IPS-20b (cell line): ENCODE results near the gene ZNF397.
"Not testable (repeated sequence)": the region's sequence is repeated elsewhere in the genome, so short reads cannot be mapped to it uniquely, and the experiment has no call there.

Source experiments
- H3K27ac ChIP-seq: one replicate; pipeline ENCODE4 v1.5.1; 2013; ENCODE audit warnings: low read length
- H3K27me3 ChIP-seq: 2 replicates; pipeline ENCODE4 v1.6.1; 2013; ENCODE audit warnings: mild to moderate bottlenecking, low read length, inconsistent platforms; ENCODE audit not compliant: insufficient read depth
- H3K36me3 ChIP-seq: 2 replicates; pipeline ENCODE4 v1.6.1; 2013; ENCODE audit warnings: low read depth, mild to moderate bottlenecking, inconsistent platforms, low read length, moderate library complexity; ENCODE audit not compliant: insufficient read depth
- H3K4me1 ChIP-seq: 2 replicates; pipeline ENCODE4 v1.6.1; 2013; ENCODE audit warnings: mild to moderate bottlenecking, control low read depth, inconsistent platforms, low read length, moderate library complexity; ENCODE audit not compliant: insufficient read depth
- H3K4me3 ChIP-seq: 2 replicates; pipeline ENCODE4 v1.5.1; 2013; ENCODE audit warnings: mild to moderate bottlenecking, low read length, inconsistent platforms
- H3K9ac ChIP-seq: 2 replicates; pipeline ENCODE4 v1.6.1; 2013; ENCODE audit warnings: low read depth, mild to moderate bottlenecking, inconsistent platforms, low read length, moderate library complexity
- H3K9me3 ChIP-seq: 2 replicates; pipeline ENCODE4 v1.6.1; 2013; ENCODE audit warnings: mild to moderate bottlenecking, low read depth, low read length, inconsistent platforms; ENCODE audit not compliant: insufficient read depth

The ZNF397 gene

DNA sequence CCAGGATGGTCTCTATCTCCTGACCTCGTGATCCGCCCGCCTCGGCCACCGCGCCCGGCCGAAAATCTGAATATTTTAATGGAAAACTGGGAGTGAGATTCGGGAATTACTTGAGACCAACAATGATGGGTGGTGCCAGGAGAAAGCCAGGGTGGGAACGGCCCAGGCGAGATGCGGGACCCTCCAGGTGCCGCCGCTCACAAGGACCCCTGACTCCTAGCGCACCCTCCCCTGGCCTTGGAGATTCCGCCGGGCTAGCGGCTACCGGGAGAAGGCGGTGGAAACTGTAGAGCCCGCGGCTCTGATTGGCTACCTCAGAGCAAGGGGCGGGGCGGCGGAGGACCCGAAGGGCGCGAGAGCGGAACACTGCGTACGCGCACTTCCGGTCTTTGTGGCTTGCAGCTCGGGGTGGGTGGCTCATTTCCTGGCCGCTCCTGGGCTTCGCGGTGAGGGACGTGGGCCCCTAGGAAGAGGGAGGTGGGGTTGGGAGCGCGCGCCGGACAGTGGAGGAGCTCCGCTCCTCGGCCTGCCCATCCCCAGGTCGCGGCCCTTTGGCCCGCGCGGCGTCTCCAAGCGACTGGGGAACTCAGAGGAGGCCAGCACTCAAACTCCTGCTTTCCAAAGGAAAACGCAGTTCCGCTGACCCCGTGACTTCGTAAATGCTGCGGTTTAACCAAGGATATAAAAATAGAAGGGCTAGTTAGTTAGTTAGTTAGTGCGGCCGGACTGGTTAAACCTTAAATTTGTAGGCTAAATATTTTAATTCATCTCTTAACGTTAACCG is at the start of gene ZNF397:
Gene ZNF397 (plus strand): TSS at position 371 of the 784 bp plus-strand sequence. CDS start 1,437 bp downstream, outside the sequence.
- Histone ChIP-seq H3K9me3 (no peaks in the 10 kb centered on the region), H3K4me1 (peaks cover 12% of the 10 kb centered on the region; the same call in 1 of the 2 replicates), H3K9ac (peak within 1 kb of the TSS; percentile 96), H3K4me3 (peak within 1 kb of the TSS; percentile 94), H3K36me3 (peaks cover 39% of the 10 kb centered on the region), H3K27me3 (no peaks in the 10 kb centered on the region), H3K27ac (peak within 1 kb of the TSS; percentile 99)

DNA sequence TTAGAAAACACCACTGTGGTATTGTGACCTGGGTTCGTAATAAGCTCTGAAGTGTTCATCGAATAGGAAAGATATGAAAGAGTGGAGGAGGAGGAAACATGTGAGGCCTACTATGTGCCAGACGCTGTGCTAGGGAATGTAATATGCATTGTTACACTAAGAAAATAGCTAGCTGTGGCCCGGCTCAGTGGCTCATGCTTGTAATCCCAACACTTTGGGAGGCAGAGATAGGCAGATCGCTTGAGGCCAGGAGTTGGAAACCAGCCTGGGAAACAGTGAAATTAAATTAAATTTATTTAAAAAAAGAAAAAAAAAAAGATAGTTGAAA is 49.2 kb upstream of the ZNF397 start:
- Histone ChIP-seq H3K36me3 (no peaks in the 10 kb centered on the region), H3K27ac (no peak overlapping the region), H3K4me1 (peaks cover 33% of the 10 kb centered on the region; the same call in 1 of the 2 replicates), H3K4me3 (peak overlapping the region; percentile 17; the same call in 1 of the 2 replicates), H3K27me3 (no peaks in the 10 kb centered on the region), H3K9ac (no peak overlapping the region), H3K9me3 (no peaks in the 10 kb centered on the region)

DNA sequence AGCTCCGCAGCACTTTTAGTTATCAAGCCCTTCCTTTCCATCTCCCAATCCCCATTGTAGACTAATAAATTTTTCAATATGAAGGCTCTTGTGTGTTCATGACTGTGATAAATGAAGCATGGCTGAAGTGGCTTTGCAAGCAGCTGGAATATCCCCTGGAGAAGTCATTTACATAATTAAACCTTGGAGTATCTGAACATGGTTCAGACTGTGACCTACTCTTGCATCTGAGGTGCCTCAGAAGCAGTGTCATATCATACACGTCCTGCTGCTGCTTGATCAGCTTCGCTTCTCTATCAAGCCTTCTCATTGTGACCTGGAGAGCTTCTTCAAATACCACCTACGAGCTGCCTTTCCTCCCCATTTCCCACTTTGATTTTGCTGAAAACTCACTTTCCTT is 48.4 kb upstream of the ZNF397 start:
- no peaks in the 10 kb centered on the region for H3K9me3 ChIP-seq
- H3K27me3 ChIP-seq, result no peaks in the 10 kb centered on the region
- no peak overlapping the region for H3K27ac ChIP-seq
- H3K4me1 ChIP-seq, result peaks cover 32% of the 10 kb centered on the region; the same call in 1 of the 2 replicates
- no peak overlapping the region for H3K9ac ChIP-seq
- H3K4me3 ChIP-seq, result no peak overlapping the region
- H3K36me3 ChIP-seq, result no peaks in the 10 kb centered on the region

DNA sequence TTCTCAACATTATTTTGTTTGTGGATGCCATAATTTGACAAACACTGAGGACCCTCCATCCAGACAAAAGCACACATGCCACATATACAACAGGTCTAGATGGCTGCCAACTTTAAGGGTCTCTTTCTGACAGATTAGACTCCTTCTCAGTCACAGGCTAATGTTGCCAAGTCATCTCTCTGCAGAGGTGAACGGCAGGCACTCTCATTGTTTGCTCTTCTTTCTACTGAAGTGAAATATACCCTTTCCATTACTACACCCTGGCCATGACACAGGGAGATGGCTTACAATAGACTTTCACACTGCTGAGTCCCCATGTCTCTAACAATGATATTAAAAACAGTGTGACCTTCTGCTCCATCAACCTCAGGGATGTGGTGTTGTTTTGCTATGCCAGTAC is 47.5 kb upstream of the ZNF397 start:
- Histone ChIP-seq H3K27ac (no peak overlapping the region), H3K27me3 (no peaks in the 10 kb centered on the region), H3K9me3 (no peaks in the 10 kb centered on the region), H3K4me3 (no peak overlapping the region), H3K9ac (no peak overlapping the region), H3K36me3 (no peaks in the 10 kb centered on the region), H3K4me1 (peaks cover 32% of the 10 kb centered on the region; the same call in 1 of the 2 replicates)

DNA sequence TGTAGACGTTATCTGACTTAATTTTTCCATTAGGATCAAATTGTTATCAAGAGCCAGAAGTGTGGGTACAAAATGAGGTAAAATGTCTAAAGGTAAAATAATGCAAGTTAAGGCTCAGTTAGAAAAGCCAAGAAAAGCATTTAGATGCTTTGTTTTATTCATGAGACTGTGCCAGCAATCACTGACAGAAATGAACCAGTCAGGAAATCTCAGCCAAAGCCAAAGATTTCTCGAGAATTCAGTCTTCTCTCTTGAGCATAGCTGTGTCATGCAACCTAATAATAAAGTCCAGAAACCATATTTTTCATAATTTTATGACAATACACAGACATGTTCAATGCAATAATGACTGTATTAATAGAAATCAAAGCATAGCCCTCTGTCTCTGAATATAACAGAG is 43.5 kb upstream of the ZNF397 start:
- Histone ChIP-seq H3K27me3 (no peaks in the 10 kb centered on the region), H3K9me3 (no peaks in the 10 kb centered on the region), H3K9ac (no peak overlapping the region), H3K36me3 (no peaks in the 10 kb centered on the region), H3K4me3 (no peak overlapping the region), H3K4me1 (peaks cover 7% of the 10 kb centered on the region; the same call in 1 of the 2 replicates), H3K27ac (no peak overlapping the region)

DNA sequence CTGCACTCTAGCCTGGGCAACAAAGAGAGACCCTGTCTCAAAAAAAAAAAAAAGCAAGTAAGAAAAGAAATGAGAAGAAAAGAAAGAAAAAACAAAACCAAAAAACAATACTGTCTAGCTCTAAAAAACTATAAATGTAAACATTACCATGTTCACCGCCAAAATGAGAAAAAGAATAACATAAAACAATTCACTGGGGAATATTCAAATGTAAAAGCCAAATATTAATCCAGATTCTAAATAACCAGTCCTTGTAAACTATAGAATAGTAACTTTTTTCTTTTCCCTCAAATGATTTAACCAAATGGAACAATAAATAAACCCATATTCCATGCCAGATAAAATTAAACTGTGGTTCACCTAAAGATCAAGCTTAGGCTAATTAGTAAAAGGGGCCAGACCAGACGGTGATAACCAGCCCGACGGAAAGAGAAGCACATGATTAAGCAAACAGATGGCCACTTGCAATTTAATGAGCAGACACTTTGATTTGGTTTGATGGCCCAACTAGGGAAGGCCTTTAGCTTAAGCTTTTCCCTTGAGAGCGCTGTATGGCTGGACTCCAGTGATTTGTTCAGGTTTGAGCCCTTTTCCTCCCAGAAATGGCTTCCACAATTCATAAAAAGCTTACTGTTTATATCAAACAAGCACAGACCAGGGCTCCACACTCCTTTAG is 39.4 kb upstream of the ZNF397 start:
- no peak overlapping the region for H3K9ac ChIP-seq
- H3K9me3 ChIP-seq, result peaks cover 13% of the 10 kb centered on the region
- no peak overlapping the region for H3K27ac ChIP-seq
- H3K36me3 ChIP-seq, result no peaks in the 10 kb centered on the region
- H3K4me1 ChIP-seq, result no peaks in the 10 kb centered on the region
- no peak overlapping the region for H3K4me3 ChIP-seq
- no peaks in the 10 kb centered on the region for H3K27me3 ChIP-seq

DNA sequence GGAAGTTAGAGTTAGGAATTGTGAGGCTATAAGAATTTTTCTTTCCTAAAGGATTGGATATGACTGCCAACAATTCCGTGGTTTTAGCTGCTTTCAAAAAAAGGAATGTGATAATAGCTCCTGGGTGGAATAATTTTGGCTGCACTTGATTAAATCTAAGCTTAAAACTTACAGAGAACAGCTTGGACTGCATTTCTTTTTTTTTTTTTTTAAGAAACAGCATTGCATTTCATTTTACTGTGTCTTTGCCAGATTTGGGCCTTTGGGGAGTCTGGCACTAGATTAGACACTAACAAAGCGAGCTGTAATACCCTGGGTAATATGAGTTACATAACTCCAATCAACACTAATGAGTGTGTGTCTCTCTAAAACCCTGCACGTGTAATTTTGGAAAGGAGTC is 37.8 kb upstream of the ZNF397 start:
- no peaks in the 10 kb centered on the region for H3K4me1 ChIP-seq
- no peaks in the 10 kb centered on the region for H3K36me3 ChIP-seq
- H3K9ac ChIP-seq, result no peak overlapping the region
- no peaks in the 10 kb centered on the region for H3K27me3 ChIP-seq
- H3K4me3 ChIP-seq, result no peak overlapping the region
- H3K27ac ChIP-seq, result no peak overlapping the region
- peaks cover 13% of the 10 kb centered on the region for H3K9me3 ChIP-seq

DNA sequence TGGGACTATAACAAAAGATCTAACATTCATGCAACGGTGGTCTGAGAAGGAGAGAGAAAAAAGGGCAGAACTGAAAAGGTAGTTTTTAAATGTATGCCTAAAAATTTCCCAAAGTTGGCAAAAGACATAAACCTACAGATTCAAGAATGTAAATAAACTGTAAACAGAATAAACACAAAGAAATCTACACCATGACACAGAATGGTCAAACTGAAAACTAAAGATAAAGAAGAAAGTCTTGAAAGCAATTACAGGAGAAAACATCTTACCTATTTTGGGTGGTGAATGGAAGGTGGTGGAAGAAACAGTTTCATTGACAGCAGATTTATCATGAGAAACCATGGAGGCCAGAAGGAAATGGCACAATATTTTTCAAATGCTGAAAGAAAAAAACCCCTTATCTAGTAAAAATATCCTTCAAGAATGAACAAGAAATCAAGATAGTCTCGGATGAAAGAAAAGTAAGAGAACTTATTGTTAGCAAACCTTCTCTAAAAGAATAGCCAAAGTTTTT is 35.6 kb upstream of the ZNF397 start:
- H3K27ac ChIP-seq, result no peak overlapping the region
- no peak overlapping the region for H3K9ac ChIP-seq
- no peaks in the 10 kb centered on the region for H3K4me1 ChIP-seq
- no peaks in the 10 kb centered on the region for H3K27me3 ChIP-seq
- H3K4me3 ChIP-seq, result no peak overlapping the region
- H3K36me3 ChIP-seq, result no peaks in the 10 kb centered on the region
- H3K9me3 ChIP-seq, result peaks cover 13% of the 10 kb centered on the region

DNA sequence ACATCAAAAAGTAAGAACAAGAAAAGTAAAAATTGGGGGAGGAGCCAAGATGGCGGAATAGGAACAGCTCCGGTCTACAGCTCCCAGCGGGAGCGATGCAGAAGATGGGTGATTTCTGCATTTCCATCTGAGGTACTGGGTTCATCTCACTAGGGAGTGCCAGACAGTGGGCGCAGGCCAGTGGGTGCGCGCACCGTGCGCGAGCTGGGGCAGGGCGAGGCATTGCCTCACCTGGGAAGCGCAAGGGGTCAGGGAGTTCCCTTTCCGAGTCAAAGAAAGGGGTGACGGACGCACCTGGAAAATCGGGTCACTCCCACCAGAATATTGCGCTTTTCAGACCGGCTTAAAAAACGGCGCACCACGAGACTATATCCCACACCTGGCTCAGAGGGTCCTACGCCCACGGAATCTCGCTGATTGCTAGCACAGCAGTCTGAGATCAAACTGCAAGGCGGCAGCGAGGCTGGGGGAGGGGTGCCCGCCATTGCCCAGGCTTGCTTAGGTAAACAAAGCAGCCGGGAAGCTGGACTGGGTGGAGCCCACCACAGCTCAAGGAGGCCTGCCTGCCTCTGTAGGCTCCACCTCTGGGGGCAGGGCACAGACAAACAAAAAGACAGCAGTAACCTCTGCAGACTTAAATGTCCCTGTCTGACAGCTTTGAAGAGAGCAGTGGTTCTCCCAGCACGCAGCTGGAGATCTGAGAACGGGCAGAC is 34.9 kb upstream of the ZNF397 start:
- H3K9me3 ChIP-seq, result peaks cover 13% of the 10 kb centered on the region
- H3K36me3 ChIP-seq, H3K4me3 ChIP-seq, H3K4me1 ChIP-seq, H3K27me3 ChIP-seq, H3K9ac ChIP-seq, H3K27ac ChIP-seq: not testable (repeated sequence)

DNA sequence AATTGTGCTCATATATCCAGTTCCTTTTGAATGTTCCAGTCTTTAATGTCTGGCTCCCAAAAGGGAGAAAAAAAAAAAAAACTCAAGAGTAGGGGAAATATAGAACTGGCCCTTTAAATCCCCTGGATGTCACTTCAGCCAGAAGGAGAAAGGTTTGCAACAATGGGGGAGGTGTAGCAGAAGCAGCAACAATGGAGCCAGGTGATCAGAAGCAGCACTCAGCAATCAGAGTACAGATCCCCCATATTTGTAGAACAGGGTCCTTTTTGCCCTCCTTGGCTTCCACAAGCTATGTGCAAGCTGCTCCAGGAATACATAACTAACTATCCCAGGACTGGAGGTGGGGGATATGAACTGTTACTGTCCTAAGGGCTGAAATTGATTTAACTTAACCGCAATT is 25.8 kb upstream of the ZNF397 start:
- Histone ChIP-seq H3K27ac (peak overlapping the region; percentile 42), H3K27me3 (no peaks in the 10 kb centered on the region), H3K4me3 (no peak overlapping the region), H3K9me3 (no peaks in the 10 kb centered on the region), H3K9ac (peak overlapping the region; percentile 44; the same call in 1 of the 2 replicates), H3K4me1 (peaks cover 17% of the 10 kb centered on the region; the same call in 1 of the 2 replicates), H3K36me3 (no peaks in the 10 kb centered on the region)

DNA sequence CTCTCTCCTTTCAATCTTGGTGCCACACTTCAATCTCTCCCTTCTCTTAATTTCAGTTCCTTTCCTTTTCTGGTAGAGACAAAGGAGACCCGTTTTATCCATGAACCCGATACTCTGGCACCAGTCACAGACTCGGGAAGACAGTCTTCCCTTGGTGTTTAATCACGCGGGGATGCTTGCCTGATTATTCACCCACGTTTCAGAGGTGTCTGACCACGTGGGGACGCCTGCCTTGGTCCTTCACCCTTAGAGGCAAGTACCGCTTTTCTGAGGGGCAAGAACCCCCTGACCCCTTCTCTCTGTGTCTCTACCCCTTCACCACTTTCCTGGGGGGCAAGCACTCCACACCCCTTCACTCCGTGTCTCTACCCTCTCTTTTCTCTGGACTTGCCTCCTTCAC is 24.2 kb upstream of the ZNF397 start:
- not testable (repeated sequence) for H3K4me3 ChIP-seq, H3K36me3 ChIP-seq, H3K9ac ChIP-seq, H3K27ac ChIP-seq, H3K27me3 ChIP-seq, H3K9me3 ChIP-seq
- H3K4me1 ChIP-seq, result peaks cover 17% of the 10 kb centered on the region; the same call in 1 of the 2 replicates
